ENCODE measurements around the gene ADAT3. TPM values are rescaled to one million over a fixed set of nuclear protein-coding genes. Genes with fewer than 3 reads are reported as not detected.

ADAT3 gene
- total RNA-seq, 2 experiments from 2014 or later, result 7.9 to 16.4 TPM

GRCh38 chr19:1856345-1856697 lies 48.9 kb upstream of the ADAT3 start:
- H3K4me3 ChIP-seq (ENCODE audit: low read depth, low read length, poor library complexity, severe bottlenecking), result peak overlapping the region; percentile 68
- ChIA-PET CTCF (ENCODE audit: unreplicated experiment) (no interaction called here), POLR2A (interaction anchor here (1.8 kb wide), 1 partner anchor 20 kb away, joined by 6 read pairs; no protein-coding TSS in a partner anchor)
- no peak overlapping the region for H2AFZ ChIP-seq (ENCODE audit: low read length)
- peak; percentile 31 for DNase-seq (ENCODE audit: low spot score)
- H3K4me2 ChIP-seq (ENCODE audit: low read length), result peak overlapping the region; percentile 98
- peak overlapping the region; percentile 86 for H3K27ac ChIP-seq (ENCODE audit: low read depth, low read length, poor library complexity, severe bottlenecking)
- H3K9me2 ChIP-seq (ENCODE audit: insufficient read depth, low read length), result no peaks in the 10 kb centered on the region
- H3K9me3 ChIP-seq (ENCODE audit: low read length), result no peaks in the 10 kb centered on the region
- TF ChIP-seq CTCF (conservative IDR thresholded peaks at IDR 0.05; ENCODE audit: low read length) (no peak), EZH2phosphoT487 (IDR thresholded peaks at IDR 0.05; ENCODE audit: borderline replicate concordance, low read depth, low read length) (no peak)
- intact Hi-C loops (cut with micrococcal nuclease; ENCODE audit: unreplicated experiment), result no loop called here
- H3K36me3 ChIP-seq (ENCODE audit: insufficient read depth, low read length), result peaks cover 17% of the 10 kb centered on the region
- H3K4me1 ChIP-seq (ENCODE audit: insufficient read depth, low read length, poor library complexity, severe bottlenecking), result peaks cover 84% of the 10 kb centered on the region
- peaks cover 82% of the 10 kb centered on the region for H3K79me2 ChIP-seq (ENCODE audit: insufficient read depth, low read depth, low read length)
- peaks cover 20% of the 10 kb centered on the region for H4K20me1 ChIP-seq (ENCODE audit: insufficient read depth, low read length)
- no TSS peak for BruUV-seq (replicated peaks)

GRCh38 chr19:1856698-1857603 lies 48.2 kb upstream of the ADAT3 start:
- peaks cover 21% of the 10 kb centered on the region for H3K36me3 ChIP-seq (ENCODE audit: insufficient read depth, low read length)
- BruUV-seq (replicated peaks), result no TSS peak
- H3K27ac ChIP-seq (ENCODE audit: low read depth, low read length, poor library complexity, severe bottlenecking), result peak overlapping the region; percentile 86
- TF ChIP-seq CTCF (conservative IDR thresholded peaks at IDR 0.05; ENCODE audit: low read length) (no peak), EZH2phosphoT487 (IDR thresholded peaks at IDR 0.05; ENCODE audit: borderline replicate concordance, low read depth, low read length) (no peak)
- intact Hi-C loops (cut with micrococcal nuclease; ENCODE audit: unreplicated experiment), result no loop called here
- no peaks in the 10 kb centered on the region for H3K9me3 ChIP-seq (ENCODE audit: low read length)
- H4K20me1 ChIP-seq (ENCODE audit: insufficient read depth, low read length), result peaks cover 26% of the 10 kb centered on the region
- H3K4me1 ChIP-seq (ENCODE audit: insufficient read depth, low read length, poor library complexity, severe bottlenecking), result peaks cover 88% of the 10 kb centered on the region
- H3K79me2 ChIP-seq (ENCODE audit: insufficient read depth, low read depth, low read length), result peaks cover 88% of the 10 kb centered on the region
- H3K4me3 ChIP-seq (ENCODE audit: low read depth, low read length, poor library complexity, severe bottlenecking), result peak overlapping the region; percentile 68
- ChIA-PET CTCF (ENCODE audit: unreplicated experiment) (no interaction called here), POLR2A (interaction anchor here (0.7 to 1.8 kb wide), 2 partner anchors 19 to 304 kb away, joined by 3 to 6 read pairs; no protein-coding TSS in a partner anchor)
- peak; percentile 82 for DNase-seq (ENCODE audit: low spot score)
- no peak overlapping the region for H2AFZ ChIP-seq (ENCODE audit: low read length)
- H3K4me2 ChIP-seq (ENCODE audit: low read length), result peak overlapping the region; percentile 98
- no peaks in the 10 kb centered on the region for H3K9me2 ChIP-seq (ENCODE audit: insufficient read depth, low read length)

Data from OCI-LY7 (cell line).